C4-2B (cell line): ENCODE measurements around the gene SARS2.

Experiments used
- H3K27ac ChIP-seq: fragments of 450-650 bp; 2 replicates; pipeline ENCODE4 v1.5.1; 2017
- CTCF ChIP-seq: fragments of 450-650 bp; conservative IDR thresholded peaks from 2 replicates; pipeline ENCODE4 v1.5.1; 2017; ENCODE audit warnings: mild to moderate bottlenecking

SARS2 gene

GRCh38 chr19:38867171-38867780 is 63.3 kb downstream of the SARS2 start:
- H3K27ac ChIP-seq, result no peak overlapping the region
- no peak for TF ChIP-seq CTCF
